NCI-H1436 treated with DMSO at 0.1 percent for 48 hours (cell line): ENCODE results near the gene MMP26.

ENCODE experiments used
- DNase-seq: peaks from one replicate; lab custom pipeline; 2025; lab: John Stamatoyannopoulos, UW

MMP26 gene

GRCh38 chr11:4704054-4704789, at the start of gene MMP26:
Gene MMP26, plus strand, starts transcription at chr11:4704784.
- DNase-seq, result peak; percentile 60

DNA sequence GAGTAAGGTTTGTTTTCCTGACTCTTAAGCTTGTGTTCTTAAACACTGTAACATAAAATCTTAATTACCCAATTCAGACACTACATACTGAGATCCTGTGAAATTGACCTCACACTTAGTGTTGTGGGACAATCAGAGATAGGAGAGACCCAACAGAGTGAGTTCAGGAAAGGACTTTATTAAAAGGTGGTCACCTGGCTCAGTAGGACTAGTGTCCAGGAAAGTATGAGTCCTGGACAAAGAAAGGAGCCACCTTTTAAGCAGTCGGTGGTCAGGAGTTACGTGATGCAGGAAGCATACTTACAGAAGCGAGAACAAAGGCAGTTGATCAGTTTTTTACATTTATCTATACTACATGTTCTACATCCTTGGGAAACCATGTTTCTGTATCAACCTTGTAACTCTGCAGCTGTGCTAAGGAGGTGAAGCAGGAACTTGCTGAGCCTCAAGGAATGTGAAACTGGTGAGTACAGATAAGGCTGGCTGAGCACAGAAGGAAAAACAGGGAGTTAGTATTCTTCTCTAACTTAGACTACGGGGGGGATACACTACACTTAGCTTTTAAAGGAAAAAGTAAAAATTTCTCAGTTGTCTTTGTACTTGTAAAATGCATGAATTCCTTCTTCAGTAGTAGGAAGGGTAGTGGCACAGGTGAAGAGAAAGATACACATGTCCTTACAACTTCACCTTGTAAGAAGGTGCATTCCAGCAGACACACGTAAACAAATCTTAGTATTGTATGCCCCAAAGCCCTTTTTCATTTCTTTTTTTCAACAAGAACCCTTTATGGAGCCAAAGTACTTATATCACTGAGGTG, 45.7 kb upstream of the MMP26 start:
- DNase-seq, result no peak

DNA sequence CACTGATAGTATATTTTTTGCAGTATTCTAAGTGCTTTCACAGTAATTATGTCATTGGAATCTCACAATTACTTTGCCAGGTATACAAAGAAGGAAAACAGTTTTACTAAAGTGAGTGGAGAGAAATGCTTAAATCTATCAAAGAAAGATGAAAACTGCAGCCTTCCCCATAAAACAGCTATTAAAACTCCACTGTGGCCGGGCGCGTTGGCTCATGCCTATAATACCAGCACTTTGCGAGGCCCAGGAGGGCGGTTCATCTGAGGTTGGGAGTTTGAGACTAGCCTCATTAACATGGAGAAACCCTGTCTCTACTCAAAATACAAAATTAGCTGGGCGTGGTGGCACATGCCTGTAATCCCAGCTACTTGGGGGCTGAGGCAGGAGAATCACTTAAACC, 41.7 kb upstream of the MMP26 start:
- no peak for DNase-seq

GRCh38 chr11:4664183-4664582, 40.4 kb upstream of the MMP26 start:
- DNase-seq, result no peak

GRCh38 chr11:4664786-4665185, 39.8 kb upstream of the MMP26 start:
- DNase-seq, result no peak

DNA sequence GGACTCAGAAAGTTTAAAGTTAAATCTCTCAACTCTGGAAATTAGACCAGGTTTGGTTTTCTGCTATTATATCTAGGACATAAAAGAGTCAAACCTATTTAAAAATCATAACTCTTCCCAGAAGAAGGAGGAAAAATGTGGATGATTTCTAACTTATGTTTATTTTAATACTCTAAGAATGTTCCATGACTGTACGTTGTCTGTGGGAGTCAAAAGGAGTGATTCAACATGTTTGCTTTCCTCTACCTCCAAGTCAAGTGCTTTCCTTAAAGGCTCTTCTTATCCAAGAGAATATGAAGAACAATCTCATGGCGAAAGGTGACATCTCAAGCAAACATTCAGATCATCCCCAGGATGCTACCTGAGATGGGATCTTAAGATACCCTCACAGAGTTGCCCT, 39.2 kb upstream of the MMP26 start:
- no peak for DNase-seq

DNA sequence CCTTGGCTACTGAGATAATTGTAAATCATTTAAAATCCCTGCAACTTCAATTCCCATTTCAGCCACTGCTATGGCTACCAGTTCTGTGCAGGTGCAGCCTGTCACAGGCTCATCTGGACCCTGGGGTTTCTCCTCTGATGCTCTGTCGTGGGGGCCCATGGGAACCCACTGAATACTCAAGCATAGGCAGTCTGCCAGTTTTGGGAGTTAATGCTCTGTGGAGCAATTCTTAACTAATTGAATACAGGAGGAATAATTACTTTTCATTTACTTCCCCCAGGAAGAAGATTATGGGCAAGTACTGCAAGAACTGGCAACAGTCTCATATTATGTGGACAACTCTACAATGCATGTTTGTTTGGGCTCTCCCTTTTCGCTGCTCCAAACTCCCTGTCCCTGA, 32.8 kb upstream of the MMP26 start:
- no peak for DNase-seq

- DNase-seq, result no peak
Observed at GRCh38 chr11:4672470-4672869, 32.1 kb upstream of the MMP26 start.

GRCh38 chr11:4673781-4674180, 30.8 kb upstream of the MMP26 start:
- no peak for DNase-seq

GRCh38 chr11:4677948-4678347, 26.6 kb upstream of the MMP26 start:
- no peak for DNase-seq

- peak; percentile 55 for DNase-seq
Observed at GRCh38 chr11:4680341-4680740, 24.2 kb upstream of the MMP26 start.

DNA sequence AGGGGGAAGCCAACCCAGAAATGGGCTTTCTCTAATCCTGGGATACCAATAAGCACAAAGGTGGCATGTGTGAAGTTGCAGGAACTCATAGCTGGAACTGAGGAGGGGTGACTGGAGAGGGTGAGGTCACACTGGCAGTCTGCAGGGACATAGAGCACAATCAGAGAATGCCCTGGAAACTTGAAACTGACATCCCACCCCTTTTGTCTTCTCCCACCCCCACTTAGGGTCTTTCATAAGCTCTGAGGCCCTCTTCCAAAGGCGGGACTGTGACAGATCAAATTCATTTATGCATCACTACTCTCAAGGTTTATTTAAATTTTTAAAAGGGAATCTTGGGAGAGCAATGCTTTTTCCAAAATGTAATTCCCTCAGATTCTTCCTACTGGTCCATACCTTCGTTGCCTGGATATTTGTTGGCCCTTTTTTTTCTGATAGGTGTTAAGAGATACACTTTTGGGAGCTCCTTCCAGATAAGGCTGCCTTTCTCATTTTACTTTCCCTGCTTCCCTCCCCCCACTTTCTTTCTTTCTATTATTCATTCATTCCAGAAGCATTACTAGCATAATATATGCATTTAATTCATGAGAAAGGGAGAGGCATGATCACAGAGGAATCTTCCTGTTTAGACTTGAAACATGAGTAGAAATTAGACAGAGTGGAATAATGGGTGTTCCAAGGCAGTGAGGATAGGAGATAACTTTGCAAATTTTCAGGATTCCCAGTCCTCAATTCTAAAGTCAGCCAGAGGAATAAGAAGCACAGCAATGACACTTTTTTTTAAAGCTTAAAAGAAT, 21.8 kb upstream of the MMP26 start:
- no peak for DNase-seq

DNA sequence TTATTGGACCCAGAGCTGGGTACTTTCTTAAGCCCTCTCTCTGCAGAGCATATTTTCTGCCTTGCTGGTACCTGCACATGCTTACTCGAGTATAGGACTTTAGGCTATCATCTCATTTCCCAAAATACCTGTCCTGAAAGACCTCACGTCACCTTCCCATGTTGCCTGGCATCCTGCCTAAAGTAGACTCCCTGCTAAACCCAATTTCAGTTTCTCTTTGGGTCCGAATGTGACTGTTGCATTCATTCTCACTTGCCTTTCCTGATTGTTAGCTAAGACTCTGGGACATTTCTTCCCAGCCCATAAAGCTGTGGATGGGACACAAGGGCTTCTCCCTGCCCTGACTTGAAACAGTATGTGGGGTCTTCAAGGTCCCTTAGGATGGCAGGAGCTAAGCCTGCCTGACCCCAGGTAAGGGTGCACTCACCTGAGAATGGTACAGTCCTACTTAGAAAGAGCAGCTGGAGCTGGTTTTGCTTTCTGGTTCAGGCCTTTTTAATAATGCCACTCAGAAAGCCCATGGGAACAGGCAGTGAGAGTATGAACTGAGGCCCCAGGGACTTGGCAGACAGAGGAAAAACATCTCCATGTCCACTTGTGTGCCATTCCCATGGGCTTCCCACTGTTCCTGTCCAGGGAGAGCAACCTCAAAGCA, 19.8 kb upstream of the MMP26 start:
- DNase-seq, result no peak

GRCh38 chr11:4695442-4695841, 9.1 kb upstream of the MMP26 start:
- DNase-seq, result no peak

DNA sequence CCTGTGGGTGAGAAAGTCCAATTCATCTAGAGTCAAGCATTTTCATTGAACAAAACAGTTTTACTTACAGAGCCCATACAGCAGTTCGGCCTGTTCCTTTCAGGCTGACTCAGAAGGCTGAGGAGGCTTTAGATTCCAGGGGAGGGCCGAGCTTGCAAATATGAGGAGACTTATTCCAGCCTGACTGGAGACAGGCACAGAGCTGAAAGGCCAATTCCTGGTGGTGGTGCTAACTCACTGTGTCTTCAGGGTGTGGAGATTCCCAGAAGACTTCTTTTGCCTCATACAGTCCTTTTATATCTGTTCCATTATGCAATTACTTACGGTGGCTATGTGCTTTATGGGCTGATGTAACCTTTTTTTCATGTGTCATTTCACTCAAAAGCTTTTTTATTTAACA, 7.0 kb upstream of the MMP26 start, which contains the start of gene OR51E2:
TSS of gene OR51E2 (minus strand) at position 269 of the 400 bp plus-strand sequence. CDS start 15,142 bp downstream, outside the sequence.
- DNase-seq, result peak; percentile 69

- DNase-seq, result no peak
Observed at GRCh38 chr11:4699697-4700435, 4.7 kb upstream of the MMP26 start.

DNA sequence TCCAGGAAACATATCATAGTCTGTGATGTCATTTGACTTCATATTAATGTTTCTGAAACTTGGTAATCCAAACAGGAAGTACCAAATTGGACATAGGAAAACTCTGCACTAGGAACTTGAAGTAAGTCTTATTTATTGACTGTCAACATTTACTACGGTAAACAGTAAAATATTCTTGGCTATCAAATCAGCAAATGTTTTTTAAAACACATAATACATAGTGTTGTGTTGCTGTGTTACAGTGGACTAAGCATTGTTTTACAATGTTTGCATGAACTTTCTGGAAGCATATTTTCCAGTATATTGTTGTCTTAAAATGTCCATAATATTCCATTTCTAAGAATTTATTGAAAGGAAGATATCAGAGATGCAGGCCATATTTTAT, 4.2 kb upstream of the MMP26 start:
- no peak for DNase-seq

- DNase-seq, result no peak
Observed at GRCh38 chr11:4704790-4705334, 278 bp downstream of the MMP26 start.

DNA sequence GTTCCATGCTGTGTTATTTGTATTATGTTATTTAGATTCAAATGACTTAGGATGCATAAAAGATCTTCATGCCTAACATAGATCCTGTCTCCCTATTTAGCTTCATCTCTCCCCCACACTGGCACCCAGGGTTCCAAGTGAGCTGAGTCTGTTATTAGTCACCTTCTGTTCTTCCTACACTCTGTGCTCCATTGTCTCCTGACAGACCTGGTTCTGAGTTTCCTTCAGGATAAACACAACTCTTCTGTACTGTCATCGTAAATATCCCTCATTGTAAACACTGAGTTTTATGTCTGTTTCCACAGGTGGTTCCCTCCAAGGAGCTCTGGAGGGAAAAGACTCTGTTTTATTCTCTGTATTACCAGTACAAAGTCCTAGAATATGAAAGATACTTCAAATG, 8.7 kb downstream of the MMP26 start:
- DNase-seq, result no peak

- no peak for DNase-seq
Observed at GRCh38 chr11:4714300-4714699, 9.7 kb downstream of the MMP26 start.
